Keratinocyte (primary cell): ENCODE measurements around the gene TRMT61A. TPM values are rescaled to one million over a fixed set of nuclear protein-coding genes. Genes with fewer than 3 reads are reported as not detected.

ENCODE experiments used
- DNase-seq: peaks from one replicate; pipeline ENCODE4 v3.0.0-alpha.2; 2011; ENCODE audit warnings: low read depth, missing footprints, low spot score
- FAIRE-seq: peaks from 2 replicates; lab custom pipeline; 2011; peaks lifted over from hg19 to GRCh38; lab: Jason Lieb, UNC
- H2AFZ ChIP-seq: 2 replicates; pipeline ENCODE4 v1.6.0; 2012; ENCODE audit warnings: low read length, control low read depth, inconsistent platforms; ENCODE audit not compliant: control insufficient read depth
- H3K27ac ChIP-seq: 2 replicates; pipeline ENCODE4 v1.5.1; 2011; ENCODE audit warnings: low read length; ENCODE audit not compliant: control insufficient read depth, insufficient read depth
- H3K27me3 ChIP-seq: 3 replicates; pipeline ENCODE4 v1.6.0; 2011; ENCODE audit warnings: low read length; ENCODE audit not compliant: control insufficient read depth, insufficient read depth; ENCODE audit errors: extremely low read depth
- H3K36me3 ChIP-seq, 2 experiments: 2 replicates in 1 of 2; 3 replicates in 1 of 2; pipeline ENCODE4 v1.5.1; 2011; ENCODE audit warnings: low read length in 2 of 2, mild to moderate bottlenecking in 1 of 2; ENCODE audit not compliant: control insufficient read depth in 2 of 2, insufficient read depth in 2 of 2; ENCODE audit errors: extremely low read depth in 1 of 2
- H3K4me1 ChIP-seq: 3 replicates; pipeline ENCODE4 v1.5.1; 2011; ENCODE audit warnings: low read length; ENCODE audit not compliant: control insufficient read depth, insufficient read depth; ENCODE audit errors: extremely low read depth
- H3K4me2 ChIP-seq: 3 replicates; pipeline ENCODE4 v1.6.0; 2011; ENCODE audit warnings: low read depth, low read length; ENCODE audit not compliant: control insufficient read depth, insufficient read depth; ENCODE audit errors: extremely low read depth
- H3K4me3 ChIP-seq, 3 experiments: fragments of 200-600 bp in 1 of 3; sonication (generic) in 1 of 3; 2 replicates in 2 of 3; 3 replicates in 1 of 3; pipeline ENCODE4 v1.5.1; 2011 to 2016; ENCODE audit warnings: low read length in 3 of 3, mild to moderate bottlenecking in 3 of 3, control low read depth in 2 of 3, inconsistent platforms in 1 of 3, low read depth in 1 of 3, mixed read lengths in 1 of 3, mixed run types in 1 of 3, moderate library complexity in 1 of 3; ENCODE audit not compliant: control insufficient read depth in 2 of 3, insufficient read depth in 2 of 3; ENCODE audit errors: extremely low read depth in 1 of 3
- H3K79me2 ChIP-seq: 2 replicates; pipeline ENCODE4 v1.6.0; 2012; ENCODE audit warnings: low read length; ENCODE audit not compliant: control insufficient read depth, insufficient read depth
- H3K9ac ChIP-seq: 3 replicates; pipeline ENCODE4 v1.6.0; 2011; ENCODE audit warnings: low read length; ENCODE audit not compliant: control insufficient read depth, insufficient read depth; ENCODE audit errors: extremely low read depth
- H3K9me1 ChIP-seq: 3 replicates; pipeline ENCODE4 v1.6.0; 2011; ENCODE audit warnings: low read length; ENCODE audit not compliant: control insufficient read depth, insufficient read depth; ENCODE audit errors: extremely low read depth
- H3K9me3 ChIP-seq: 2 replicates; pipeline ENCODE4 v1.5.1; 2012; ENCODE audit warnings: low read depth, low read length; ENCODE audit not compliant: control insufficient read depth
- H4K20me1 ChIP-seq: 3 replicates; pipeline ENCODE4 v1.6.0; 2011; ENCODE audit warnings: low read length; ENCODE audit not compliant: control insufficient read depth, insufficient read depth; ENCODE audit errors: extremely low read depth
- CTCF ChIP-seq, 3 experiments: IDR thresholded peaks in 1 of 3; conservative IDR thresholded peaks in 1 of 3; optimal IDR thresholded peaks in 1 of 3; 2 replicates in 2 of 3; 3 replicates in 1 of 3; pipeline versions ENCODE3 to v1.5.1; 2011; ENCODE audit warnings: low read length in 3 of 3, mild to moderate bottlenecking in 3 of 3, moderate library complexity in 2 of 3, control low read depth in 1 of 3, inconsistent platforms in 1 of 3; ENCODE audit not compliant: insufficient read depth in 2 of 3; ENCODE audit errors: extremely low read depth in 1 of 3
- EZH2 ChIP-seq: IDR thresholded peaks from one replicate; pipeline ENCODE4 v1.6.1; 2012; ENCODE audit warnings: inconsistent platforms, mild to moderate bottlenecking, low read length, moderate library complexity
- dilution Hi-C: fragments of 300-500 bp; cut with MboI; formaldehyde crosslinking; loops from one replicate; pipeline ENCODE4 v1.7.0; 2020; ENCODE audit warnings: low sequenced_read_pairs; ENCODE audit not compliant: extremely low pct_ligation_motif_present
- polyA plus RNA-seq, 5 experiments: library from polyadenylated mRNA; depleted of rRNA in 3 of 5; stranded (reverse) in 3 of 5; stranded (forward) in 1 of 5; unstranded in 1 of 5; fragments of >200 nt; gene quantifications; 1 replicate in 1 of 5; 2 replicates in 3 of 5; 3 replicates in 1 of 5; pipeline versions ENCODE4 v1.2.1 to v1.2.3, GENCODE V29; 2011 to 2012; ENCODE audit warnings: missing spikeins in 2 of 5, low read depth in 1 of 5, low replicate concordance in 1 of 5

Gene TRMT61A
- polyA plus RNA-seq, 1 donor (not counting 4 experiments of a cell fraction or from before 2014, with no cell fraction given) = 4.4 TPM

GRCh38 chr14:103516426-103517173 lies 12.4 kb upstream of the TRMT61A start:
- H4K20me1 ChIP-seq = peaks cover 12% of the 10 kb centered on the region
- no peak overlapping the region for H3K4me3 ChIP-seq
- H3K36me3 ChIP-seq = peaks cover 0 to 7% of the 10 kb centered on the region in 2 experiments
- no peak overlapping the region for H3K9ac ChIP-seq
- FAIRE-seq (no peak), DNase-seq (no peak)
- no peaks in the 10 kb centered on the region for H3K9me3 ChIP-seq
- H3K27ac ChIP-seq = no peak overlapping the region
- H2AFZ ChIP-seq = no peak overlapping the region
- dilution Hi-C loops = no loop called here
- H3K9me1 ChIP-seq = no peaks in the 10 kb centered on the region
- no peak overlapping the region for H3K4me2 ChIP-seq
- peaks cover 33% of the 10 kb centered on the region for H3K4me1 ChIP-seq
- TF ChIP-seq CTCF (optimal IDR thresholded peaks at IDR 0.05 in 1 of 3, IDR thresholded peaks at IDR 0.05 in 1 of 3, conservative IDR thresholded peaks at IDR 0.05 in 1 of 3; ENCODE audit: extremely low read depth in 1 of 3, insufficient read depth in 2 of 3, low read length in 3 of 3) (no peak), EZH2 (no peak)
- no peaks in the 10 kb centered on the region for H3K79me2 ChIP-seq
- peaks cover 21% of the 10 kb centered on the region for H3K27me3 ChIP-seq

- DNase-seq = no peak
- dilution Hi-C loops = no loop called here
- Histone ChIP-seq H3K27me3 (peaks cover 26% of the 10 kb centered on the region), H2AFZ (no peak overlapping the region), H3K4me2 (no peak overlapping the region), H3K27ac (no peak overlapping the region), H3K36me3 (peaks cover 0 to 7% of the 10 kb centered on the region in 2 experiments), H3K9ac (no peak overlapping the region), H3K4me1 (peaks cover 35% of the 10 kb centered on the region), H3K79me2 (no peaks in the 10 kb centered on the region), H4K20me1 (peaks cover 12% of the 10 kb centered on the region), H3K9me1 (no peaks in the 10 kb centered on the region), H3K4me3 (no peak overlapping the region), H3K9me3 (no peaks in the 10 kb centered on the region)
- no peak for TF ChIP-seq CTCF (optimal IDR thresholded peaks at IDR 0.05 in 1 of 3, IDR thresholded peaks at IDR 0.05 in 1 of 3, conservative IDR thresholded peaks at IDR 0.05 in 1 of 3; ENCODE audit: extremely low read depth in 1 of 3, insufficient read depth in 2 of 3, low read length in 3 of 3)
- no peak for TF ChIP-seq EZH2
- FAIRE-seq = no peak
Measured at GRCh38 chr14:103517174-103517566, 11.8 kb upstream of the TRMT61A start.
